ENCODE data around the gene CAB39. TPM values are rescaled to one million over a fixed set of nuclear protein-coding genes. Genes with fewer than 3 reads are reported as not detected.

The CAB39 gene
- total RNA-seq, 2 donors from 2014 or later: 104 to 123 TPM

DNA sequence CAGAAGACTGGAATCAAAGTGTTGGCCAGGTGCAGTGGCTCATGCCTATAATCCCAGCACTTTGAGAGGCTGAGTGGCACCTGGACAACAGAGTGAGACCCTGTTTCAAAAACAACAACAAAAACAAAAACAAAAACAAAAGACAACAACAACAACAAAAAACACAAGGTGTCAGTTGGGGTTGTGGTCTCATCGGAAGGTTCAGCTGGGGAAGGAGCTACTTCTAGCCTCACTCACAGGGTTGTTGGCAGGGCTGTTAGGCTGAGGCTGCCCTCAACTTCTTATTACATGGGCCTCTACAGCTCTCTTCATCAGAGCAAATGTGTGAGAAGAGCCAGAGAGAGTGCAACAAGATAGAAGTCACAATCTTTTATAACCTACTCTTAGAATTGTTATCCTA is 34.6 kb upstream of the CAB39 start:
- Mint-ChIP-seq H3K9me3 (peaks cover 0 to 13% of the 10 kb centered on the region in 2 donors), H3K36me3 (peaks cover 6 to 21% of the 10 kb centered on the region in 2 donors), H3K27ac (no peak overlapping the region)
- ATAC-seq (no peak), DNase-seq (ENCODE audit: low spot score in 2 of 2) (no peak)

DNA sequence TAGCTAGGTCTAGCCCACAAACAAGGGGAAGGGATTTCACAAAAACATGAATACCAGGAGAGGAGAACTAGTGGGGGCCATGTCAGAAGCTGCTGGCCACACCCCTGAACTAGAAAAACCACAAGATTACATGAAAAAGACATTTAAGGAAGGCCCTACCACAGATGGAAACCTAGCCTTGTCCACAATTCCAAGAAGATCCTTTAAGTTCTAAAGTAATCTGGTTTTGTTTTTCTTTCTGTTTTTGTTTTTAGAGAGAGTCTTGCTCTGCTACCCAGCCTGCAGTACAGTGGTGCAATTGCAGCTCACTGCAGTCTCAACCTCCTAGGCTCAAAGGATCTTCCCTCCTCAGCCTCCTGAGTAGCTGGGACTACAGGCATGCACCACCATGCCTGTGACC is 34.2 kb upstream of the CAB39 start:
- ATAC-seq (no peak), DNase-seq (ENCODE audit: low spot score in 2 of 2) (no peak)
- H3K9me3 Mint-ChIP-seq: peaks cover 0 to 13% of the 10 kb centered on the region in 2 donors
- H3K36me3 Mint-ChIP-seq: peaks cover 6 to 21% of the 10 kb centered on the region in 2 donors
- H3K27ac Mint-ChIP-seq: no peak overlapping the region

DNA sequence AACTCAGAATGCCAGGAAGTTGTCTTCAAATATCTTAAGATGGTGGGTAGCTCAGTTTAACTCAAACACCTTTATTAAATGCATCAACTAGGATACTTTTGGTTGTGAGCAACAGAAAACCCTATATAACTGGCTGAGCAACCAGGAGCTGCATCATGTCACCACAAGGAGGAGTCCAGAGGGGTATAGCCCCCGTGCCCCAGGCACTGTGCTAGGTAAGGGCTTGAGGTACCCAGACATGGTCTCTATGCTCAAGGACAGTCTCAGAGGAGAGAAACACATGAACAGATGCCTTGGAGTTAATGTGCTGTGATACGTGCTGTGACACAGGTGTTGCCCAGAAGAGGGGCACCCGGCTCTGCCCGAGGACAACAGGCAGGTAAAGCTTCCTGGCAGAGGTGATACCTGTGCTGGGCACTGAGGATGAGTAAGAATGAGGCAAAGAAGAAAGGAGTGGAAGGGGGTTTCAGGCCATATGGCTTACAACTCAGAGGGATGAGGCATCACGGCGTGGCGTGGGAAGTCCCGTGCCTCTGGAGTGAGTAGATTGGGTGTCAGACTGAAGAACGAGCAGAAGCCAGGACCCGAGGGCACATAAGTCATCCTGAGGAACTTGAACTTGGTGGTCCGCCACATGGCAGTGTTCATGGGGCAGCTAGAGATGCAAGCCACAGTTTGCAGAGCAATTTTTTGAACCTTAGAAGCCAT is 32.0 kb upstream of the CAB39 start:
- peak overlapping the region; percentile 5 to 86 for H3K27ac Mint-ChIP-seq
- H3K9me3 Mint-ChIP-seq: peaks cover 0 to 18% of the 10 kb centered on the region in 2 donors
- H3K36me3 Mint-ChIP-seq: peaks cover 6 to 21% of the 10 kb centered on the region in 2 donors
- DNase-seq (ENCODE audit: low spot score in 2 of 2) (no peak), ATAC-seq (peak; percentile 55 to 81)

DNA sequence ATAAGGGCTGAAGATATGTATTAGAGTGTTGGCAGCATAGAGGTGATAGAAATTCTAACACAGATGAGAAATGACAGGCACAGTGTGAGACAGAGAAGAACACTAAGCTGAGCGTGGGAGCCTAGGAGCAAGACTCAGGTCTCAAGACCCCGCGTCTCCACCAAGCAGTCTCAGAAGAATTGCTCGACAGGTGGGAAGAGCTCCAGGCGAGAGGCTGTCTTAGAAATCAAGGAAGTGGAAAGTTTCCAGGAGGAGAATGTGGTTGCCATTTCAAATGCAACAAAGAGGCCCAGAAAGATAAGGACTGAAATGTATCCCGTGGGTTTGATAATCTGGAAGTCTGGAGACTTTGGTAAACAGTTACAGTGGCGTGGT is 31.5 kb upstream of the CAB39 start:
- Mint-ChIP-seq H3K27ac (peak overlapping the region; percentile 5 to 18), H3K36me3 (peaks cover 6 to 21% of the 10 kb centered on the region in 2 donors), H3K9me3 (peaks cover 0 to 18% of the 10 kb centered on the region in 2 donors)
- ATAC-seq (no peak), DNase-seq (ENCODE audit: low spot score in 2 of 2) (no peak)

DNA sequence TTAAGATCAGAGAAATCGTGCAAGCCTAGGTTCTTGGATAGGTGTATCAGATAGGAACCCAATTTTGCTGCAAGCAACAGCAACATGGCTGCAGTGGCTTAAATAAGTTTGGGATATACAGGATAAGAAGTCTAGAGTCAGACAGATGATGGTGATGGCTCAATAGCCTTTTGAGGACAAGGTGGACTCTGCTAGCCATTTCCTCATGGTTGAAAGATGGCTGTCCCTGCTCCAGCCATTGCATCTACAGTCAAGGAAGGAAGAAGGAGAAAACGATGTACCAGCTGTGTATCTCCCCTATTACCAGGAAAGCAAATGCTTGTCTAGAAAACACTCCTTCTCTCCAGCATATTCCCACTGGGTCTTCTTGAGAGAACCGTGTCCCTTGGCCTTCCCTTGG is 30.1 kb upstream of the CAB39 start:
- Mint-ChIP-seq H3K36me3 (peaks cover 6 to 15% of the 10 kb centered on the region in 2 donors), H3K9me3 (peaks cover 0 to 14% of the 10 kb centered on the region in 2 donors), H3K27ac (no peak overlapping the region)
- ATAC-seq: no peak
- DNase-seq (ENCODE audit: low spot score in 2 of 2): no peak

- ATAC-seq (no peak), DNase-seq (ENCODE audit: low spot score in 2 of 2) (no peak)
- H3K27ac Mint-ChIP-seq: peak overlapping the region in 1 of 2 donors; percentile 83
- H3K36me3 Mint-ChIP-seq: no peaks in the 10 kb centered on the region
- H3K9me3 Mint-ChIP-seq: peaks cover 0 to 5% of the 10 kb centered on the region in 2 donors
These were observed 28.1 kb upstream of the CAB39 start for GRCh38 chr2:230684270-230685168.

GRCh38 chr2:230685178-230685577 is 27.5 kb upstream of the CAB39 start:
- H3K27ac Mint-ChIP-seq: peak overlapping the region in 1 of 2 donors; percentile 83
- H3K9me3 Mint-ChIP-seq: peaks cover 0 to 5% of the 10 kb centered on the region in 2 donors
- no peaks in the 10 kb centered on the region for H3K36me3 Mint-ChIP-seq

DNA sequence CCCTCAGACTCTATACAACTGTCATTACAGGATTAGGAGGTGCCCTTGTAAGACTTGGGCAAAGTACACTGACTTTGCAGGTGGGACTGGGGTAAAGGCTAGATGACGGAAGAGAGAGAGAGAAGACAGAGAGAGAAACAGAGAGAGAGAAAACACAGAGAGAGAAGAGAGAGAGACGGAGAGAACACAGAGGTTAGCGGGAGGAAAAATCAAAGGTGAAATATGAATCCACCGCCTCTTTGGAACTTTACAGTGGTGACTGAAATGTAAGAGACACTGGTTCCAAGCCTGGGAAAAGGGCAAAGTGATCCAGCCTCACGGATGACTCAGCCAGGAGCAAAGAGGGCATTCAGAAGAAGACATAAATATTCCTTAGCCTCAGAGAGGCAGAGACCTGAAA is 25.1 kb upstream of the CAB39 start:
- Mint-ChIP-seq H3K27ac (peak overlapping the region in 1 of 2 donors; percentile 15), H3K36me3 (no peaks in the 10 kb centered on the region), H3K9me3 (peaks cover 0 to 5% of the 10 kb centered on the region in 2 donors)
- ATAC-seq: no peak
- DNase-seq (ENCODE audit: low spot score in 2 of 2): no peak

More at GRCh38 chr2:230685178-230685577, 27.5 kb upstream of the CAB39 start:
- ATAC-seq (no peak), DNase-seq (ENCODE audit: low spot score in 2 of 2) (no peak)

GRCh38 chr2:230688490-230688889 is 24.2 kb upstream of the CAB39 start:
- Mint-ChIP-seq H3K27ac (no peak overlapping the region), H3K36me3 (no peaks in the 10 kb centered on the region), H3K9me3 (peaks cover 0 to 5% of the 10 kb centered on the region in 2 donors)
- ATAC-seq: no peak
- DNase-seq (ENCODE audit: low spot score in 2 of 2): no peak

DNA sequence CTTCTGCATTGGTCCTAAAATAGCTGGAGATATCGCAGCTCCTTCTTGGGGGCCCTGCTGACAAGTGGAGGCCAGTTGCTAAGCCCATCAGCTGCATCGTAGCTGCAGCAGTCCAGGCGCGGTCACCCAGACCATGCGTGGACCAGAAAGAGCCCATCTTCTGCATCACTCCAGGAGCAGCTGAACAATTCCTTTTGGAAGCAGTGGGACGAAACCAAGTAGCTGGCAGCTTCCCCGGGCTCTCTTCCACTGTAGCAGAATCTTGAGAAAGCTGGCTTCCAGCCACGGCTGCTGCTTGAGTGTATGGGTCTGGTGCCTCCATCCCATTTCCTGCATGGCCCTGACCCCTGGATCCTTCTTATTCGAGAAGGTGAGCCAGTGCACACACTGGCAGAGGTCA is 22.2 kb upstream of the CAB39 start:
- ATAC-seq (no peak), DNase-seq (ENCODE audit: low spot score in 2 of 2) (no peak)
- no peak overlapping the region for H3K27ac Mint-ChIP-seq
- H3K36me3 Mint-ChIP-seq: no peaks in the 10 kb centered on the region
- H3K9me3 Mint-ChIP-seq: no peaks in the 10 kb centered on the region

DNA sequence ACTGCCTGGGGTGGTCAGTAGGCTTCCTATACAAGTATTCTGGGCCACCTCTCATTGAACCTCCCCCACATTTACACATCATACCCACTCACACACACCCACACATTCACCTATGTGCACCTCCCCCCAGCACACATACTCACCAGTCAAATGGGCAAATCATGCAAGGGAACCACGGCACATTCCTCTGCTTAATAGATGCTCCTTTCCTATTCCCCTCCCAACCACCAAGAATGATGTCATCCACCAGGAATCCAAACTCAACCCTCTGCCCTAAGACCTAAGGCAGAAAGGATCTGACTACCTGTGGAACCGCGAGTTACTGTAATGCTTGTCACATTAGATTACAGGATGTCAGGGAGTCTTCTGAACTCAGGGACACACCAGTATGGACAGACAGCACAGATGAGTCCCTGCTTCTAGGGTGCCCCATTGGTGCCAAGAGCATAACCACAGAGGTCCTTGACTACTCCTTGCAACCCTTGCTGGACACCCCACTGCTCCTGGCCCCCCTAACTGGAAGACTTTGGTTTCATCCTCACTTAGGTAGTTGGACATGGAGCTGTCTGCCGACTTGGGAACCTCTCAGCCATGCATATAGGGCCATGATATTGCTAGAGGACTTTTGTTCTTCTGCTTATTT is 21.5 kb upstream of the CAB39 start:
- Mint-ChIP-seq H3K9me3 (no peaks in the 10 kb centered on the region), H3K36me3 (no peaks in the 10 kb centered on the region), H3K27ac (peak overlapping the region in 1 of 2 donors; percentile 12)
- no peak for DNase-seq (ENCODE audit: low spot score in 2 of 2)
- ATAC-seq: no peak

- Mint-ChIP-seq H3K9me3 (no peaks in the 10 kb centered on the region), H3K36me3 (no peaks in the 10 kb centered on the region), H3K27ac (no peak overlapping the region)
- DNase-seq (ENCODE audit: low spot score in 2 of 2) (no peak), ATAC-seq (no peak)
These were observed 19.9 kb upstream of the CAB39 start for GRCh38 chr2:230692760-230693159.

DNA sequence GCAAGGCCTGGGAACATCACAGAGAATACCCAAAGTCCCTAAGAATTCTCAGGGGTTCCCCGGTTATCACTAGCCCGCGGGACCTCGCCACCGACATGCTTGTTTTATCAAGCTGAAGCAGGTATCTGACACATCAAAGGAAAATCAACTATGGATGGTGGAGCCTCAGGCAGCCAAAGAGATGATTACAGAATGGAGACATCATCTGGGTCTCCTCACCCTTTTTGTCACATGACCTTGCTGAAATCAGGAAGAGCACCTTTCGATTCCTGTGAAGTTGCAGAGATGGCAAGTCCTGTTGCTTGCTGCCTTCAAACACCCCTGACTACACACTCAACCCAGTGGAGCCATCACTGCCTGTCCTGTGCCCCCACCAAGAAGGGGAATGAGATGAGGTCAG is 19.2 kb upstream of the CAB39 start:
- Mint-ChIP-seq H3K9me3 (no peaks in the 10 kb centered on the region), H3K36me3 (no peaks in the 10 kb centered on the region), H3K27ac (peak overlapping the region in 1 of 2 donors; percentile 17)
- no peak for ATAC-seq
- no peak for DNase-seq (ENCODE audit: low spot score in 2 of 2)

GRCh38 chr2:230694241-230694640 is 18.4 kb upstream of the CAB39 start:
- H3K9me3 Mint-ChIP-seq: no peaks in the 10 kb centered on the region
- ATAC-seq: peak; percentile 75 to 87
- no peaks in the 10 kb centered on the region for H3K36me3 Mint-ChIP-seq
- peak overlapping the region; percentile 17 to 82 for H3K27ac Mint-ChIP-seq
- DNase-seq (ENCODE audit: low spot score in 2 of 2): peak in 1 of 2 donors; percentile 15

GRCh38 chr2:230695551-230695950 is 17.1 kb upstream of the CAB39 start:
- ATAC-seq (no peak), DNase-seq (ENCODE audit: low spot score in 2 of 2) (no peak)
- no peaks in the 10 kb centered on the region for H3K36me3 Mint-ChIP-seq
- no peak overlapping the region for H3K27ac Mint-ChIP-seq
- no peaks in the 10 kb centered on the region for H3K9me3 Mint-ChIP-seq

DNA sequence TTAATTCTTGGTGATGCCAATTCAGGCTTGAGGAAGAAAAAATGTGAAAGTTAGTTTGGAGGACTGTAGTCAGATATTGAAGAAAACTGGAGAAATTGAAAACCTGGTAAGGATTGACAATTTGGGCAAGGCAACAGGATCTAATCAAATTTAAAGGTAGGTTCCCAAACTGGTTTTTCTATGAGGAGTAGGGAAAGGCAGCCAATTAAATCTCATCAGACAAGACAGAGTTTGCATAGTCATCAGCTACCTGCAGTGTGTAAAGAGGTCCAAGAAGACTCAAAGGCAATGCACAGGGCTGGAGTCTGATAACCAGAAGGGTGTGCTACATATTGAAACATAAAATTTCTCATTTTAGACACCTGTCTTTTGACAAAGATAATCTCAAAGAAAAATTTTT is 16.0 kb upstream of the CAB39 start:
- ATAC-seq (no peak), DNase-seq (ENCODE audit: low spot score in 2 of 2) (no peak)
- Mint-ChIP-seq H3K36me3 (no peaks in the 10 kb centered on the region), H3K9me3 (no peaks in the 10 kb centered on the region), H3K27ac (no peak overlapping the region)

DNA sequence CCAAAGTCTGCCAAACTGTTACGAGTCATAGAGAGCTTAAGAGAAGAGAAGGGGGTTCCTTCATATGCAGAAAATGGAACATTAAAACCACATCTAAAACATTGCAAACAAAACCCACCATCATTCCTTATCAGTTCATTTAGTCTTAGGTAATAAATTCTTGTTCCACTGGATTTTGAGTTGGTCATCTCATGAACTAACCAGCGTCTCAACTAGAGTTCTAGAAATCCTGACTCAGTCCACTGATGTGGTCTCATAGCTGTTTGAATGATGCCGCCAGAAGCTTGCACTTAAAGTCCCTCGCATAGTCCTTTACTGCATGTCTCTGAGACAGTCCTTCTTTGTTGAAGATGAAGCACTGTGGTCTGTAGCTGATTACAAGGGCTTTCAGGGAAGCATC is 15.0 kb upstream of the CAB39 start:
- peaks cover 3 to 8% of the 10 kb centered on the region in 2 donors for H3K36me3 Mint-ChIP-seq
- H3K9me3 Mint-ChIP-seq: peaks cover 3 to 4% of the 10 kb centered on the region in 2 donors
- peak overlapping the region in 1 of 2 donors; percentile 41 for H3K27ac Mint-ChIP-seq
- DNase-seq (ENCODE audit: low spot score in 2 of 2): no peak
- peak; percentile 49 to 68 for ATAC-seq

Measured in activated naive CD4-positive, alpha-beta T cell treated with anti-CD3 and anti-CD28 coated beads, Interleukin-2, amount 50 U/mL, for 72 hours (primary cell).